ENCODE data around the gene COQ8B.
A peak's percentile ranks its signal among the peaks of the same experiment; 100 is the strongest.

COQ8B gene

GRCh38 chr19:40742477-40742876 is 25.8 kb upstream of the COQ8B start:
- no peak for TF ChIP-seq CTCF (IDR thresholded peaks at IDR 0.05; ENCODE audit: low read depth, low read length, missing control alignments)
- H3K4me3 ChIP-seq (replicated peaks; ENCODE audit: low read depth, low read length) = no peak overlapping the region
- DNase-seq (ENCODE audit: extremely low read depth, low read depth) = no peak

GRCh38 chr19:40741527-40742390 is 25.1 kb upstream of the COQ8B start:
- no peak overlapping the region for H3K4me3 ChIP-seq (replicated peaks; ENCODE audit: low read depth, low read length)
- no peak for DNase-seq (ENCODE audit: extremely low read depth, low read depth)
- no peak for TF ChIP-seq CTCF (IDR thresholded peaks at IDR 0.05; ENCODE audit: low read depth, low read length, missing control alignments)

- no peak overlapping the region for H3K4me3 ChIP-seq (replicated peaks; ENCODE audit: low read depth, low read length)
- DNase-seq (ENCODE audit: extremely low read depth, low read depth) = peak; percentile 55
- TF ChIP-seq CTCF (IDR thresholded peaks at IDR 0.05; ENCODE audit: low read depth, low read length, missing control alignments) = no peak
Observed at GRCh38 chr19:40740747-40741146, 24.1 kb upstream of the COQ8B start.

GRCh38 chr19:40739871-40740703 is 23.4 kb upstream of the COQ8B start:
- no peak for TF ChIP-seq CTCF (IDR thresholded peaks at IDR 0.05; ENCODE audit: low read depth, low read length, missing control alignments)
- no peak overlapping the region for H3K4me3 ChIP-seq (replicated peaks; ENCODE audit: low read depth, low read length)
- no peak for DNase-seq (ENCODE audit: extremely low read depth, low read depth)

GRCh38 chr19:40739030-40739839 is 22.5 kb upstream of the COQ8B start:
- TF ChIP-seq CTCF (IDR thresholded peaks at IDR 0.05; ENCODE audit: low read depth, low read length, missing control alignments) = no peak
- H3K4me3 ChIP-seq (replicated peaks; ENCODE audit: low read depth, low read length) = no peak overlapping the region
- no peak for DNase-seq (ENCODE audit: extremely low read depth, low read depth)

- no peak overlapping the region for H3K4me3 ChIP-seq (replicated peaks; ENCODE audit: low read depth, low read length)
- no peak for TF ChIP-seq CTCF (IDR thresholded peaks at IDR 0.05; ENCODE audit: low read depth, low read length, missing control alignments)
- DNase-seq (ENCODE audit: extremely low read depth, low read depth) = no peak
Observed at GRCh38 chr19:40737102-40737644, 20.5 kb upstream of the COQ8B start.
